NCI-H1436 (cell line): ENCODE measurements around the gene ACACA.

Experiments used
- DNase-seq: peaks from one replicate; lab custom pipeline; 2025; lab: John Stamatoyannopoulos, UW

Gene ACACA

DNA sequence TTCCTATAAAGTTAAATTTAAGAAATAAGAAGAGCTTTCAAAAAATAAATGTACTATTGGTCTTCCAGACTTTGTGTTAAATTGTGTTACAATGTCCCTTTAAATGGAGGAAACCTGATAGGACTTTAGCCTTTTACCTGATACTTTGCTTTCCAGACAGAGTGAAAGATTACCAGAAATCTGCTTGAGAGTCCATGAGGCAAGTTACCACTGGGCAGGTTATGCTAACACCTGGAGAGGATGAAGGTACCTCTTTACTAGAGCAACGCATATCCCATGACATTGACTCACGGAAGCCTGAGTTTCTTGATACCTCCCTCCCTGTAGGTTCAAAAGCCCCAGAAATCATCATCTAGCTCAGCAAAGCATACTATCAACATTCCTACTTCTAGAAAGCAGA, 174.7 kb downstream of the ACACA start:
- DNase-seq: no peak

DNA sequence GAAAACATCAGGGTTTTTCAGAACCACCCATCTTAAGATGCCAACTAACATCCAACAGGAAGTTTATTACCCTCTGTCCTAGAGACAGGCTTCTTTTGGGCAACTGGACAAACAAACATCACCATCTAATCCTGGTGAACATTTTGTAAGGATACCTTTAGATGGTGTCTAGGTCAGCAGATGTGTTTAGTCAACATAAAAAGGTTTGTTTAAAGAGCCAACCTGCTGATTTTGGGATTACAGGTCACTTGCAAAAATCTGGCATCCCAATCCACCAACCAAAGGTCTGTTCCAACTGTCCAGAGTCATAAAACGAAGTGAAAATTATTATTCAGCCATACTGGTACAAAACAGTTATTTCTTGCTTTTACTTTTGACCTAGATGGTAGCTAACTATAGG, 176.0 kb downstream of the ACACA start:
- no peak for DNase-seq

GRCh38 chr17:37225465-37225864, 181.2 kb downstream of the ACACA start:
- DNase-seq: no peak

- DNase-seq: no peak
These were observed 184.8 kb downstream of the ACACA start for GRCh38 chr17:37221865-37222264.

DNA sequence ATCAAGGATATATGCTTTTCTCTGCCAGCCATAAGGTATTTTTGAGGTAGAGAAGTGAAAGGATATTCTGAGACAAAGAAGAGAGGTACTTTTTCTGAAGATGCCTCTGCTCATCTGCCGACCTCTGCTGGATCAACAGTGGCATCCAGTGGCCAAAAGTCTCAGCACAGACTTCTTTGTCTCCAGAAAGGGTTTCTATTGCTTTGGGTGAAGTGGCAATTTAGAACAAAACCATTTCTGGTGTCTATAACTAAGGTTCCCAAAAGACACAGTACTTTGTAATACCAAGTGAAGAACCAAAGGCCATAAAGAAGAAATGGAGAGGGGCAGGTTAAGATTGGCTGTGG, 186.1 kb downstream of the ACACA start:
- DNase-seq: peak; percentile 66

- DNase-seq: no peak
These were observed 186.6 kb downstream of the ACACA start for GRCh38 chr17:37219876-37220606.

DNA sequence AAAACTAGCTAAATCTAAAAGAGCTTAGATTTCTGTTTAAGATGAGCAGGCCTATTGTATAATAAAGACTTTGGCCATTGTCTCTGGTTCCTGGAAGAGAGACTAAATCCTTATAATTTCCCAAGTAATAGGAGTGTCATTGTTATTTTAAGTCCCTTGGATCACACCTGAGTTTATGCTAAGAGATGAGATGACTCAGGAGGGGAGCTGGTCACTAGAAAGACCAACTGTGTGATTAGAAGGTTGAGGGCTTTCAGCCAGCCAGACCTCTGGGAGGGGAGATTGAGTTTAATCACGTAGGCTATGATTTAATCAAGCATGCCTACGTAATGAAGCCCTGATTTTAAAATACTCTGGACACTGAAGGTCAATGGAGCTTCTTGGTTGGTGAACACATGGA, 187.8 kb downstream of the ACACA start:
- DNase-seq: no peak

DNA sequence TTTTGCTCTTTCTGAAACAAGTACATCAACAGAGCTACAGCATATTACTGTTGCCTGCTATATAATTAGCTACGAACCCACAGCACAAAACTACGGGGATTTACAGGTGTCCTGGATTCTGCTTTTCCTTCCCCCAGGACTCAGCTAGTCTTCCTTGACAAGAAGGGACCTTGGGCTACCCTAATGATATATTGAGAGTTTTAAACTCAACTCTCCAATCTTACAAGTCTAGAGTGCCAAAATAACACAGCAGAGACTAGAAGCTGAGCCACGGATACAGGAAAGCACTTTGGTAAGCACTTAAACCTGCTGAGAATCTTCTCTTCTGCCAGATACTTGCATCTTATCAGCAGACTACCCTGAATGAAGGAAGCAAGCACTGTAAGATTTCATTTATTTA, 192.2 kb downstream of the ACACA start:
- no peak for DNase-seq

DNA sequence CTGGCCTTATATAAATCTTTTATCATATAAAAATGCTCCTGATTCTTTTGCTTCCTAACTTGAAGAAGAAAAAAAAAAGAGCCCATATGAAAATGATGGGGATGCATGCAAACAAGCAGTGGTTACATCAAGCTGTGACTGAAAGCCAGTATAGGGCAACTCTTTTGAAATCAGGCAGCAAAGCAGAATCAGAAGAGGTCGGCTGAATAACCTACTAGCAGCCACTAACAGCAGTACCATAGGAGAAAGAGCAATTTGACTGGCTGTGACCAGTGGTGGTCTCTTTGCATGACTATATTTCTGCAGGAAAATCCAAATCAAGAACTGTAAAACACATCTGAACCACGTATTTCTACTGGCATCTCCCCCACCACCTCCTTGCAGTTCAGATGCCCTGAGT, 192.7 kb downstream of the ACACA start:
- DNase-seq: no peak

- DNase-seq: peak; percentile 27
These were observed 194.5 kb downstream of the ACACA start for GRCh38 chr17:37212179-37212578.

GRCh38 chr17:37211136-37211535, 195.5 kb downstream of the ACACA start:
- no peak for DNase-seq

DNA sequence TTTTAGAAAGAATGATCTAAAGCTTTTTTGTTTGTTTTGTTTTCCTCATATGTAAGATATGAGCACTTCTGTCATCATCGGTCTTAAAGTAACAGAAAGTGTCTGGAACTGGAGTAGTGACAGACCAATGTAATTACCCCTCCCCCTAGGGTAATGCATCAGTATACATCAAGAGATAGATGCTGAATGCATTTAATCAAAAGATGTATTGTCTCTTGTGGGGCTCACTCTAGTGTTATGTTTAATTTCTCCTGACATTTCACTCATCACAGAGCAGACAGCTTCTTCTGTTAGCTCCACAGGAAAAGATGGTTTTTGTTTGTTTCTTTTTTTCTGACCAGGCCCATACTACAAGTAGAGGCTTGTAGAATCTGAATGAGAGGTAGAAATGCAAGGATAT, 199.5 kb downstream of the ACACA start:
- no peak for DNase-seq

GRCh38 chr17:37206299-37206698, 200.3 kb downstream of the ACACA start:
- DNase-seq: no peak

DNA sequence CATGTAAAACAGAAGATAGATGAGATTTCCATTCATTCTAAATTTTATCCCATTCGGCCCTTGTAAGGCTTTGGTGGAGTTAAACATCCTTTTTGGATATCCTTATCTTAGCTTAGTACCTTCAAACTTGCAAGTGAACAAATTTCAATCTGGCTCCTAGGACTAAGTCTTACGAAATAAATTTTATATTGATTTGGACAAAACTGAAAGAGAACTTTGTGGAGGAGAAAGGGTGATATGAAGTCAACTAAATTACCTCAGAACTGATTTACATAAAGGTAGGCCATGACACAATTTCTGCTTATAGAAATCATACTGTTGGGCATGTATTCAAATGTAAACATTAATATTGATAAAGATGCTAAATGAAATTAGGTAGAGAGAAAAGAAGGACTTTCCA, 206.1 kb downstream of the ACACA start:
- DNase-seq: no peak

- no peak for DNase-seq
These were observed 209.3 kb downstream of the ACACA start for GRCh38 chr17:37197336-37197735.

GRCh38 chr17:37194208-37194607, 212.4 kb downstream of the ACACA start:
- DNase-seq: no peak

GRCh38 chr17:37191219-37191618, 215.4 kb downstream of the ACACA start:
- no peak for DNase-seq

GRCh38 chr17:37190493-37190892, 216.1 kb downstream of the ACACA start:
- DNase-seq: no peak

DNA sequence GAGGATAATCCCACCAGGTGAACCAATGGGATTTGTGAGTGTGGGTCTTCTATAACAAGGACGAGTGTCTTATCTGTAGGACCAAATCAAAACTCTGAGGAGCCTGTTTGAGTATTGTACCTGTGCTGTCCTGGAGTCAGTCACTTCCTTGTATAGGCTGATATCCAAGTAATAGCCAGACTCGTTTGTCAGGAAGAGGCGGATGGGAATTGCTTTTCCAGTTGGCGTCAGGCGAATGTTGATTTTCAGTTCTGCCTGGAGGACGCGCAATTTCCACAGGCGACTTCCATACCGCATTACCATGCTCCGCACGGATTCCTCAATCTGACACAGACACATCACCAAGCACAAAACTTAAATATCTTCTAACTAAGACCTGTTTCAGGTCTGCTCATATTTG, 218.5 kb downstream of the ACACA start:
- DNase-seq: no peak

GRCh38 chr17:37187262-37187661, 219.4 kb downstream of the ACACA start:
- no peak for DNase-seq

DNA sequence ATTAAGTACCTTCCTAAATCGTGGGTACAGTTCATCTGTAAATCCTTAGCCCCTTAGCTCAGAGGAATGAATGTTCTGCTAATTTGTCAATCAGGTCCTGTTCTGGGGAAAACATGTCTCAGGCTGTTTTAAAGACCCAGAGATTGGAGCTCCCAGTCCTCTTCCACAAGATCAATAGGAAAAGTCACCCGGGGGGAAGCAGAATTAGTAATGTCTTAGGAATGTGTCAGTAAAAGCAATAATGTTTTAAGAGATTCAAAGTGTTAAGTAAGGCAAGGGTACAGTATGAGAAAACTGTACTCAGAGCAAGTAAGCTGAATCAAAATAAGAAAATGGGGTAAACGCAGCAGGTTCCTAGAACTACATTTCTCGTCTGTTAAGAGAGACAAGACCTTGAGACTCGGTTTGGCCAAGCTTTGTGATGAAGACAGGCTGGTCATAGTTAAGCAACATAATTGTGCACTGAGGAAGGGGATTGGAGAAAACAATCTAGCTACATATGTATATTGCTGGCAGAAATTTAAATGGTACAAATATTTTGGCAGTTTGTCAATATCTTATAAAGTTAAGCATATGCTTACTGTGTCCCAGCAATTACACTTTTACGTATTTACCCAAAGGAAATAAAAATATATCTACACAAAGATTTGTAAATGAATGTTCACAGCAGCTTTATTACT, 223.7 kb downstream of the ACACA start:
- DNase-seq: no peak

DNA sequence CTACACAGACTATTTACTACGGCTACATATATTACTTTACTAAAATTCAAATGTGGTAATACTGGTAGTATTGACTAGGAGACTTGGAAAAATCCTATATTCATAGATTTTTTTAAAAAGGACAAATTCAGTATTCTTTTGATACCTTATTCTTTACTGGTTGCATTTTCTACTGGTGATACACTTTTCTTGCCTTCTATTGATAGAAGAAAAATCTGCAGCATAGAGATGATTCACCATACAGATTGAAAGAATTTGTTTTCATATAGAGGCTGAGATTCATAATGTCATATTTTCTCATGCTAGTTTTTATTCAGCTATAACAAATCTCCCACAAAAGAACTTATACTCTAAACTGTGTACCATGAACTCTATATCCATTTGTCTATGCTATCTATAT, 226.3 kb downstream of the ACACA start:
- no peak for DNase-seq

DNA sequence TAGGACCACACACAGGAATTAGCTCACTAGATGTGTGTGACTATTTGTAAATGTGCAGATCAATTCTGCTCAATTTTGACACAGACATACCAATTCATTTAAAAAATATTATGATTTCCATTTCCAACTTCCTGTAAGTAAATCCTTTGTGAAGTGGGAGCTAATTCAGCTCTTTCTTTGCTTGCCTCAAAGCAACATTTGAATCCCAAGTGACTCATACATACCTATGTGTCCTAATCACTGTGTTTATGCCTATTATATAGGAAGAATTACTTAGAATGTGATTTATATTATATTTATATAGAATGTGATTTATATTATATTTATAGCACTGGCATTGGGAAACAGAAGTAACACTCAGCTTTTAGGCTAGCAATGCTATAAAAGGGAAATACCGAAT, 226.7 kb downstream of the ACACA start:
- no peak for DNase-seq

DNA sequence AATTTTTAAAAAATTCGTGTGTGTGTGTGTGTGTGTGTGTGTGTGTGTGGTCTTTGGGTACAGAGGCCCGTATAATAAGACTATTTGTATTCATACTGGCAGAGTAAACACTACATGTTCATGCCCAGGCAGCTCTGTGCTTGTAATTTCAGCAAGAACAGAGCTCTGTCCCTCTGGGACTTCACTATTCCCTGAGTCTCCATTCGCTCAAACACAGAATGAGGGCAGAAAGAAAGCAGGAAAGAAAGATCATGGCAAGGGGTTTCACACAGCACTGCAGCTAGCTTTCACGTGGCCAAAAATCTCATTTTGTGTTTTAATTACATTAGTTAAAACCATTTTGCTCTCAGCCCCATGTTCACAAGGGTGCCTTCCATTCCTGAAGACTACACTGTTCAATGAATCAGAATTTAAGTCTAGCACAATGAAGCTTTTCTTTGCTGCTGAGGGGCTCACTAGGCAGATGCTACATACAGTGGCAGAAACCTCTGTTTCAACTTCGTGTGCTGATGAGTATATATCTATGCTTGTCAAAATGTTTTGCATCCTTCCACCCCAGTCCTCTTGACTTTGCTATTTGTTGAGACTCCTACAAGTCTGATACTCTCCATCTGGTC, 229.3 kb downstream of the ACACA start:
- DNase-seq: peak; percentile 85
